ENCODE data around the gene FOSL2. TPM values are rescaled to one million over a fixed set of nuclear protein-coding genes. Genes with fewer than 3 reads are reported as not detected.

FOSL2 gene
- total RNA-seq, 1 donor from 2014 or later = 54.8 TPM

- DNase-seq (ENCODE audit: low read depth in 2 of 2) = no peak
Measured at GRCh38 chr2:28394997-28395333, 2.3 kb downstream of the FOSL2 start.

DNA sequence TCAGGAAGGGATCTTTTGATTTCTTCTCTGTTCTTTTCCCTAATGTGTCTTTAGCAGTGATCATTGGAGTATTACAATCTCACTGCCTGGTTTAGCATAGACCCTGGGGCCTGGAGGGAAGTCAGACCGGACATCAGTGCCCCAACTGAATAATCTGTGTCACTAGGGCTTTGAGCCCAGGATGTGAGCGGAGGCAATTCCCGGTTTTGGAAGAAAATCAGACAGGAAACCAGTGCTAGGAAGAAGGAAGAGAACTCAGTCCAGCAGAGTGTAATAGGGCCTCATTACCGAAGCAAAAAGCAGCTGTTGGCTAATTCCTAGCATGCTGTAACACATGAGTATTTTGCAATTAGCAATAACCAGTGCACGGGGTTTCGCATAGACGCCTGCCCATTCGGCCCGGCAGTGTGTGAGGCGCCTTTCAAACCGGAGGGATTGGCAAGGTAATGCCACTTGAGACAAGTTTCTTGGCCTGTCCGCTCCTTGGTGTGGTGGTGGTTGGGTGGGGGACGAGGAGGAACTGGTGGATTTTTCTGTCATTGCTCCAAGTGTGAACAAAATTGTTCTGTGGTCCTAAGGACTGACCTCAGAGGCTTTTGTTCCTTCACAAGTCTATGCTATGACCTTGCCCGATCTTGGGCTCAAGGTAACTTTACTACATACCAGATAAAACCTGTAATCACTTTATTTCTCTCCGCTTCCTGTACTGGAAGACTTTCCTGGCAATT lies 2.8 kb downstream of the FOSL2 start:
- DNase-seq (ENCODE audit: low read depth in 2 of 2) = peak; percentile 59

GRCh38 chr2:28397043-28397381 lies 4.4 kb downstream of the FOSL2 start:
- DNase-seq (ENCODE audit: low read depth in 2 of 2) = no peak

- peak in 1 of 2 donors; percentile 37 for DNase-seq (ENCODE audit: low read depth in 2 of 2)
Measured at GRCh38 chr2:28398101-28398834, 5.6 kb downstream of the FOSL2 start.

DNA sequence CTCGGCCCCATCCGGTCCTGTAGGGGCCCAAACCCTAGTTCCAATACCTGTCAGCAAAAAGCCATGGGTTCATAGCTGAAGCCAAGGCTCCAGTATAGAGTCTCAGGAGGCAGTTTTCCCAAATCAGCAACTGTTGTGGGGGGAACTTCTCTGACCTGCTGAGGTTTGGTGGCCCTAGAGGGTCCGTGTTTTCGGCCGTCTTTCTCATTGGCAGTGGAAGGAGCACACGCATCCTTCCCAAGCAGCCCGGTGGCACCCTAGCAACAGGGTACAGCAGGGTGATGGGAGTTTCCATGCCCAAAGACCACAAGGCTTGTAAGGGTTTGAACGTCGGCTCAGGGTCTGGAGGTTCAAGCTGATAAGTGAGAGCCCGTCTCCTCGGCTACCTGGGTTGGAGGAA lies 6.6 kb downstream of the FOSL2 start:
- no peak for DNase-seq (ENCODE audit: low read depth in 2 of 2)

DNA sequence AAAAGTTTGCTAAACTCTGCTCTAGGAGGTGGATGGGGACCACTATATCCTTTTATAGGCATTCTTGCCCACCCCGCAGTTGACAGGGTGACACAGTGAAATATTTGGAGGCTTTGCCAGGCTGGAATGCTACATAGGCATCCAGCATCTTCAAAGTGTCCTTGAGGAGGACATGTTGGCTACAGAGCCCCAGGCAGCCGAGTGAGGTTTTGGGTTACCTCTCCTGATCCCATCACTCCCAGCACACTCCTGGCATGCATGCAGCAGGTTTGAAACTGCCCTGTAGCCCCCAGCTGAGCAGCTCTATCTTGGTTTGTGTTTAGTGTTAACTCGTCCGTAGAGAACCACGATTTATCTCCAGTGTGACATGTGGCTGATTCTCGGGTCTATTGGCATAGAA lies 7.3 kb downstream of the FOSL2 start:
- DNase-seq (ENCODE audit: low read depth in 2 of 2) = no peak

- DNase-seq (ENCODE audit: low read depth in 2 of 2) = no peak
Measured at GRCh38 chr2:28400419-28400818, 7.8 kb downstream of the FOSL2 start.

DNA sequence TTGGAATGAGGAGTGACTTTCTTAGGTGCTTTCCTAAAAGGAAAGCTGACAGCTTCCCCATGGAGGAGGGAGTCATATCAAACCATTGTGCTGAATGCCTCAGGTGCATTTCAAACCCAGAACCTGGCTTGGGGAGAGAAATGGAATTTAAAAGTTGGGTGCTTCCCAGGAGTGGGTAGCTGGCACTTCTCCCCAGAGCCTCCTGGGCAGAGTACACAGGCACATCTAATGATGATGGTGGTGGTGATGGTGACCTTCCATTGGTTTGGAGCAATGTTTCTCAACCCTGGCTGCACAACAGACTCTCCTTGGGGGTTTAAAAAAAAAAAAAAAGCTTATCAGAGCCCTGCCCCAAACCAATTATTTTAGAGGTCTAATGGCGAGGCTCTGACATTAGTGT lies 8.3 kb downstream of the FOSL2 start:
- DNase-seq (ENCODE audit: low read depth in 2 of 2) = no peak

- no peak for DNase-seq (ENCODE audit: low read depth in 2 of 2)
Measured at GRCh38 chr2:28401411-28401810, 8.8 kb downstream of the FOSL2 start.

DNA sequence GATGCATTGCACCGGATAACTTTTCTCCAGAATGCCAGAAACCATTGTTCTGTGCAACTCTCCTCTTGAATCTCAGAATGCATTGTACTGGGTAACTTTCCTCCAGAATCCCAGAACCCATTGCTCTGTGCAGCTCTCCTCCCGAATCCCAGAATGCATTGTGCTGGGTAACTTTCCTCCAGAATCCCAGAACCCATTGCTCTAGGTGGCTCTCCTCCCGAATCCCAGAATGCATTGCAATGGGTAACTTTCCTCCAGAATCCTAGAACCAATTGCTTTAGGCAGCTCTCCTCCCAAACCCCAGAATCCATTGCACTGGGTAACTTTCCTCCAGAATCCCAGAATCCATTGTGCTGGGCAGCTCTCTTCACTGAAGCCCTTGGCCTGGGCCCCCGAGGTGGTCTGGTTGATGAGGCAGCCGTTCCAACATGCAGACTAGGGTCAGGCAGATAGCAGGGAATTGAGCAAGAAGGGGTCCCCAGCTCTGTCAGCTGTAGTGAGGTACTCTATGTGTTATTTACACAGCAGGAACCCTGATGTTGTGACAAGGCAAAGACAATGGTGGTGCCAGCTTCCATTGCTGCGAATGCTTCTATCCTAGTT lies 9.4 kb downstream of the FOSL2 start:
- DNase-seq (ENCODE audit: low read depth in 2 of 2) = no peak

- no peak for DNase-seq (ENCODE audit: low read depth in 2 of 2)
Measured at GRCh38 chr2:28403370-28403956, 10.8 kb downstream of the FOSL2 start.

DNA sequence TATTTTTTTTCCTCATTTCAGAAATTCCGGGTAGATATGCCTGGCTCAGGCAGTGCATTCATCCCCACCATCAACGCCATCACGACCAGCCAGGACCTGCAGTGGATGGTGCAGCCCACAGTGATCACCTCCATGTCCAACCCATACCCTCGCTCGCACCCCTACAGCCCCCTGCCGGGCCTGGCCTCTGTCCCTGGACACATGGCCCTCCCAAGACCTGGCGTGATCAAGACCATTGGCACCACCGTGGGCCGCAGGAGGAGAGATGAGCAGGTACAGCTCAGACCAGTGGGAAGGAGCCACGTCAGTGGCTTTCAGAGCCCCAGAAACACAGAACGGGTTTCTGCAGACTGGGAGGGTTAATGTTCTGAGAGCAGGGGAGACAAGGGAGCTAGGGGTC lies 11.4 kb downstream of the FOSL2 start:
- no peak for DNase-seq (ENCODE audit: low read depth in 2 of 2)

DNA sequence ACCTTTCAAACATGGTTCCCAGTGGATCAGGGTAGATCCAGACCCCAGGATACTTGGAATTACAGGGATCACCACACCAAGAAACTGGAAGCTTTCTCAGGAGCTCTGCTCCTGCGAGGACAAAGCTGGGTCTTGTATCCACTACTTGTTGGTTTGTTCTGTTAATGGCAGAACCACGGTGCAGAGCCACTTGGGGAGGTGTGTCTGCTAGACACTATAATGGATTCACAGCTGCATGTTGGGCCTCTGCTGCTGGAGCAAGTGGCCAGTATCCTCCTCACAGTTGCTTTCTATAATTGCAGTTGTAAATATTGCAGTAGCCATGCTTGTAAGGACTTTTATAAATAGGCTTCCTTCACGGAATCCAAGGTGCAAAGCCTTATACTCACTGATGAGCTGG lies 12.9 kb downstream of the FOSL2 start:
- DNase-seq (ENCODE audit: low read depth in 2 of 2) = no peak

DNA sequence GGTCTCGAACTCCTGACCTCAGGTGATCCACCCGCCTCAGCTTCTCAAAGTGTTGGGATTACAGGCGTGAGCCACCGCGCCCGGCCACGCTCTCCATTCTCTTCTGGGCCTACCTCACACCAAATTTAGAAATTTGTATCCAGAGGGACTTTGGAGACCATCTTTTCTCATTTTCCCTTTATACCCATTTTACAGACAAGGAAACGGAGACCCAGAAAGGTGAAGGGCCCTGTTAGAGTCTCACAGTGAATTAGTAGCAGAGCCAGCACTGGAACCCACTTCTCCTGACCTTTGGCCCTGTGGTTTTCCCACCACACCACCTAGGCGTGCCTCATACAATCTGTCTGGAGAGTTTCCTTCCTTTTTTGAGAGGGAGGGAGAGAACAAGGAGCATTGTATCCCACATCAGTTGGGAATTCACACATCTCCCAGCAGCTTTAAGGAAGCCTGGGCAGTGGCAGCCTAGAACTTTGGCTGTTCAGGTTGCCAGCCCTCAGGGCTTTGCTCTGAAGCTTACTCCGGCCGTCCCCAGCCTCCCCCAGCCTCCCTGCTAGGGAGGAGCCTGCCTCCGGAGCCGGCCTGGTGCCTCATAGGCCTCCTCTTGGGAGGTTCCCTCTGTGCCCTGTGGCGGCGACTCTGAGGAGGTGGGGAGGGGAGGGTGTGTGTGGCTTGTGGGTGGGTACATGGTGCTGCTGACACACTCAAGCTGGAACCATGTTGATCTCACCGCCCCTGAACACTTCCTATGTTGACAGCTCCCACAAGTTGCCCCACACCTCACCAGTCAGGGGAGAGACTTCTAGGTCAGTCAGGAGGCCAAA lies 13.8 kb downstream of the FOSL2 start:
- peak in 1 of 2 donors; percentile 73 for DNase-seq (ENCODE audit: low read depth in 2 of 2)

- DNase-seq (ENCODE audit: low read depth in 2 of 2) = no peak
Measured at GRCh38 chr2:28407131-28407975, 14.7 kb downstream of the FOSL2 start.

DNA sequence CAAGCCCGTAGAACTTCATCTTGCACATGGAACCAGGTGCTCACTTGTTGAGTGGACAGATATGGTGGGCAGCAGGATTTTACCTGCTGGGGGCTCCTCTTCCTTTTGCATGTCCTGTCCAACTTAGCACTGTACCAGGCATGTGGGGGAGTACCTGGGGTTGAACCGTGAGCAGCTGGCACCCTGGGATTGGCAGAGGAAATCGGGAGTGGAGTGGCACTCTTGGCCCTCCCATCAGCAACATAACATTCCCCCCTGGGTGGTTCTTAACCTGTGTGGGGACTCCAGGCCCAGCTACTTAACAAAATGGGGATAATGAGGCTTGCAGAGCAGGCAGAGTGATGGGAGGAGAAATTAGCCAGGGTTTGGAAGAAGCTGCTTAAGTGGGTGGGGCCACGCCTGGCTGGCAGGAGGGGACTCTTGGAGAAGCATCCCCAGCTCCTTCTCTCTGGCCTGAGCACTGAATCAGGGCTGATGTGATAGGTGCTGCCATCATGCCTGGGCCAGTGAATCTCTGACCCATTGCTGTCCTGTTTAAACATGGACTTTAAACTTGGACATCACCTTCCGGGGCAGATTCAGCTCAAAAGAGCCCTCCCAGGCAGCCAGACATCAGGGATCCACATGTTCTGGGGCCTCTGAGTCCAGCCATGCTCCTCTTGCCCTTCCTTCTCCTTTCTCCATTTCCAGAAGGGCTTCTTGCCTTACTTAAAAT lies 15.5 kb downstream of the FOSL2 start:
- no peak for DNase-seq (ENCODE audit: low read depth in 2 of 2)

- DNase-seq (ENCODE audit: low read depth in 2 of 2) = peak; percentile 64 to 96
Measured at GRCh38 chr2:28408764-28409599, 16.3 kb downstream of the FOSL2 start.

GRCh38 chr2:28411166-28411755 lies 18.6 kb downstream of the FOSL2 start:
- no peak for DNase-seq (ENCODE audit: low read depth in 2 of 2)

Data from lung microvascular endothelial cell (primary cell).